AG08396 (cell line): Measurements from ENCODE around the gene NDUFV1.

Experiments
- DNase-seq: peaks from one replicate; pipeline ENCODE4 v3.0.0; 2012; ENCODE audit warnings: low spot score, mixed read lengths

Gene NDUFV1

DNA sequence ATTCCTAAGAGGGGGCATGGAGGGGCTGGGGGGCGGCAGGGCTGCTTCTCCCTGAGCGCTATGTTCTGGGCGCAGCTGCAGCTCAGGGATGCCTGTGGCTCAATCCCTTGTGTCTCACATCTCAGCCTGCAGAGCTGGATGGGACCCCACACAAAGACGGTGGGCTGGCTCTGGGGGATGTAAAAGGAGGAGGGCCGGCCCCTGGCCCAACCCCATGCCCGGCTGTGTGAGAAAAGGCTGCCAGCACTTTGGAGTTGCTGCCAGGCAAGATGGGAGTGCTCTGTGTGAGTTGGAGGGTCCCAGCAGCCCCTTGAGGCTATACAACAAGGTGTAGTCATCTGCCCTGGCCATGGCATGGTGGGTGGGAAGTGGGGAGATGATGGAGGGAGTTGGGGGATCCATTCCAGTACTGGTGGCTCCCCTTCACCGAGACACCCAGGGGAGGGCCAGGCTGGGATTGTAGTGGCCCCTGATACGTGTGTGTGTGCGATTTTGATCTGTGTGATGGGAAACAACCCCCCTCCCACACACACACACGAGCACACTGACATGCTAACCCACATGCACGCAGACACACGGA, 34.1 kb downstream of the NDUFV1 start:
- no peak for DNase-seq

DNA sequence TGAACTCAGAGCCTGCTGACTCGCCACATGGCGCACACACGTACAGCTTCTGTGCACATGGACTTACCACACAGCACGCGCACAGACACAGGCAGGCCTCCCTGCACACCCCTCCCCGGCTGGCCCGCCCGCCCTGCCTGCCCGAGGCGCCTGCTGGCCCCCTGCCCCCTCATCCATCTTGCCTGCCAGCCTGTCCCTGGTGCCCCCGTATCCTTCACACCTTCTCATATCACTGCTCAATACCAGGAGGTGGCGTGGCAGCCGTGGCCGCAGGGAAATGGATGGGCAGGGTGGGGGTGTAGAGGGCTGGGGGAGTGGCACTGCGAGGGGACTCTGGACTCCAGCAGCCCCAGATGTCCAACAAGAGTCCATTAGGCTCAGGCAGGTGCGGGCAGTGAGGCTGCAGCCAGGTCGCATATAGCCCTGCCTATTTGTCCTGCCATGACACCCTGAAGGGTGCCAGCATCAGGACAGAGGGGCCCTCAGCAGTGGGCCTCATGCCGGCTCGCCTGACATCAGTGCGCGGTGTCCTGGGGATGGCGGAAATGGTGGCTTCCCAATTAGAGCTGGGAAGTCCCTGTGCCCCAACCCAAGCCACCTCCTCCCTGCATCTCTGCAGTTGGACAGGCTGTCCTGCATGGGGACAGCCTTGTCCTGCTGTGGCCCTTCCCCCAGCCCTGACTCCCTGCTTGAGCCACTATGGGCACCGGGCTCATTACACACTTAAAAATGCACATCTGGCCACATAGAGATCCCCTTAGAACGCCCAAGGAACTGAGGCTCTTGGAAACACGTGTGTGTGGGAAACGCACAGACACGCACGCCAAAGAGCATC, 34.8 kb downstream of the NDUFV1 start:
- no peak for DNase-seq

DNA sequence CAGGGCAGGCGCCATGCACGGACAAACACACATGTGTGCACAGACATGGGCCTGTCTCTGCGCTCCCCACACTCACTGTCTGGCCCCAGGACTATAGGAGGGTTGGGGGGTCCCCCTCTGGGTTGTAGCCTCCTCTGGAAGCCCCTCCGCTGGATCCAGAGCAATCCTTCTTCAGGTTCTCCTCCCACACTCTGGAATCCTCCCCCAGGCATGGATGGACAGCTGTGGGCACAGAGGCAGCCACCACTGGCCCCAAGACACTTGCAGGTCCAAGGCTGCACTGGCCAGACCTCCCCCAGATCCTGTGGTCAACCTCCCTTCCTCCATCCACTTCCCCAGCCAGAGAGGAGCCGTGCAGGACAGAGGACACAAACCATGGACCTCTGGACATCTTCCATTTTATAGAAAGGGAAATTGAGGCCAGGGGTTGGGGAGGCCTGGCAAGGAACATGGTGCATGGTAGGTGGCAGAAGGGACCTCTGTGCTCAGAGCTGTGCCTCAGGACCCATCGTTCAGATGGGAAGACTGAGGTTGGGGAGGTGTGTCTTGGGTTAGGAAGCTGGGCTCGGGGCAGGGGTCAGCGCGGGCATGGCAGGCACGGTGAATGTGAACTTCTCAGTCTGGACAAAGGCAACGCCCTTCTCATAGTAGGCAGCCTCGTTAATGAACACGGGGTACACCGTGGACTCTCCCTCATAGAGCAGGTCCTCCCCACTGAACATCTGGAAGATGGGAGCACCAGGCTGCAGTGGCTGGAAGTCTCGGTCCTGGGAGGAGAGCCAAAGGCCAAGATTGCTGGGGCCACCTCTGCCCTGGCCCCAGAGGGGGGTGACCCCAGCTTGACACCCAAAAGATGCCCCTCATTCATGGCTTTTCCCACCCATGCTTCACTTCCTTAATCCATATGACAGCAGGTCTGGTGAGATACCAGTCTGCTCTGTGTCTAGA, 35.7 kb downstream of the NDUFV1 start:
- no peak for DNase-seq

DNA sequence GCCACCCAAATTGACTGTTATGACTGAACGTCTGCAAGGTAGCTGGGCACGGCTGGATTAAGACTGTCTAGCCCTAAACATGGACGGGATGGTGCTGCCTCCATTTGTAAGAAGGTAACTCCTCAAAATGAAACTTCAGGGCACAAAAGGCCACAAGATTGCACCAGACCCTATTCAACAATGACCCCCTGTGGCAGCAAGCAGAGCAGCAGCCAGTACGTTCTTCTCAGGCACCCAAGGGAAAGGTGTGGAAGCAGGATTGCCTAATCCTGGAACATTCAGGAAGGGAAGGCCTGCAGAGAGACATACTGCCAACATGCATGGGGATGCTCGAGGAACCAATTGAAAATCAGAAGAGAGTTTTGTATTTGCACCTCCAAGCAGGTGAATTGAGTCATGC, 37.3 kb downstream of the NDUFV1 start:
- no peak for DNase-seq

DNA sequence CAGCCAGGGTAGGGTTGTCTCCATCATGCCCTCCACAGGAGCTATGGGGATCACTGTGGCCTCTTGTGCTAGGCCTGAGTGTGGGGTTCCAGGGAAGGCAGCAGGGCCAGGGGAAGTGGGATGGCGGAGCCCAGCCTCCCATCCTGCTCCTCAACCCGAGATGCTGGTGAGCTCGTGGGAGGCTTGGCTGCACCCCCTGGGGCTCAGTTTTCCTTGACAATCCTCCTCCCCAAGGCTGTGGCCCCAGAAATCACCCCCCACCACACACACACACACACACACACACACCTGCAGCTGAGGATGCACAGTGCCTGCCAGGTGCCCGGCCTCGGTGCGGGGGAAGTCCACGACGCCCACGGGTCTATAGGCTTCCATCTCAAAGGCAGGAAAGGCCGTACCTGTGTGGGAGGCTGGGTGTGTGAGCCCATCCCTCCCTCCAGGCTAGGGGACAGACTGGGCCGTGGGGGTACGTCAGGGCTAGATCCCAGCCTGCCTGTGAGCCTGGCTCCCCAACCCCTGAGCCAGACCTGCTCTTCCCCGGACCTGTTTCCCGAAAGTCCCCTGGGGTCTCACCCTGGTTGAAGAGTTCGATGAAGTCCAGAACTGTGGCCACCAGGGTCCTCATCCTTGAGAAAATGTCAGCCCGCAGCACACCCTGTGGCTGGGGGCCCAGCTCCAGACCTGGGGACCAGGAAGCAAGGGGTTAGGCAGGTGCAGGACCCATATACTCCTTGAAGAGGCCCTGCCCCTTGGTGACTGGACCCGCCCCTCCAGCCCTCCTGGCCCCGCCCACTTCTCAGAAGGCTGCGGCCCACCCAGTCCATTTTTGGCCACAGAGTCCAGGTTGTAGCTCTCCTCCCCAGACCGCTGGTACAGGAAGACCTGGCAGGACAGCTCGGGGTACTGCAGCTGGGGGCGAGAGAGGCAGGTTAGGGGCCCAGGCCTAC, 38.0 kb downstream of the NDUFV1 start:
- no peak for DNase-seq

DNA sequence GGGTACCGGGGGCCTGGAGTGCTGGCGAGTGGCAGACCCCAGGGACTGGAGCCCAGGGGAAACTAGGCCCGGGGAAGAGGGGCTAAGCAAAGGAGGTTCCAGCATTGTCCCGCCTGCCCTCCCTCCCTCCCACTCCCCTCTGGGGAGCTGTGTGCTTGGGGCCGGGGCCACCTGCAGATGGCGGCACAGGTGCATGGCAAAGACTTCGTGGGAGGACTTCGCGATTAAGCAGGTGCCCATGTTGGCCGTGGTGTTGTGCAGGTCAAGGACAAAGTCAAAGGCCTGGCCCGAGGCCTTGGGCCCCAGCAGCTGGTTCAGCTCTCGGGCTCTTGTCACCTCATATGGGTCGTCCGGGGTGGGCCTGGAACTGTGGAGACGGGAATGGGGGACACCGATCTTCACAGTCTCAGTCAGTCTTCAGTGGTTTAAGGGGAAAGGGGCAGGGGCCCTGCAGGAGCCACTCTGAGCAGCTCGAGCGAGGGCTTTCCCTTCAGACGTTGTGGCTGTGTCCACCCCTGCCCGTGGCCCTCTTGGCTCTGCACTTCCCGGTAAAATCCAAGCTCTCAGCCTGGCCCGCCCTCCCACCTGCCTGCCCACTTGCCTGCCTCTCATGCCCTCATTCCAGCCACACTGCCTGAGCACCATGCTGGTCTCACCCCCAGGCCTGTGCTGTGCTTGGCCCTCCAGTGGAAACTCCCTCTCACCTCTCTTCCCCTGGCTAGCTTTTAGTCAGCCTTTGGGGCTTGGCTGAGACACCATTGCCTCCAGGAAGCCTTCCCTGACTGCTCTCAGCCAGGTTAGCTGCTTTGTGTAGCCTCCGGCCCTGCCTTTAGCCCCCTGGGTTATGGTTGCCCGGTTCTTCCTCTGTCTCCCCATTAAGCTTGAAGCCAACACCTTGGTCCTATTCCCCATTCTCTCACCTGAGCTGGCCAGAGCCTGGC, 39.1 kb downstream of the NDUFV1 start:
- no peak for DNase-seq

DNA sequence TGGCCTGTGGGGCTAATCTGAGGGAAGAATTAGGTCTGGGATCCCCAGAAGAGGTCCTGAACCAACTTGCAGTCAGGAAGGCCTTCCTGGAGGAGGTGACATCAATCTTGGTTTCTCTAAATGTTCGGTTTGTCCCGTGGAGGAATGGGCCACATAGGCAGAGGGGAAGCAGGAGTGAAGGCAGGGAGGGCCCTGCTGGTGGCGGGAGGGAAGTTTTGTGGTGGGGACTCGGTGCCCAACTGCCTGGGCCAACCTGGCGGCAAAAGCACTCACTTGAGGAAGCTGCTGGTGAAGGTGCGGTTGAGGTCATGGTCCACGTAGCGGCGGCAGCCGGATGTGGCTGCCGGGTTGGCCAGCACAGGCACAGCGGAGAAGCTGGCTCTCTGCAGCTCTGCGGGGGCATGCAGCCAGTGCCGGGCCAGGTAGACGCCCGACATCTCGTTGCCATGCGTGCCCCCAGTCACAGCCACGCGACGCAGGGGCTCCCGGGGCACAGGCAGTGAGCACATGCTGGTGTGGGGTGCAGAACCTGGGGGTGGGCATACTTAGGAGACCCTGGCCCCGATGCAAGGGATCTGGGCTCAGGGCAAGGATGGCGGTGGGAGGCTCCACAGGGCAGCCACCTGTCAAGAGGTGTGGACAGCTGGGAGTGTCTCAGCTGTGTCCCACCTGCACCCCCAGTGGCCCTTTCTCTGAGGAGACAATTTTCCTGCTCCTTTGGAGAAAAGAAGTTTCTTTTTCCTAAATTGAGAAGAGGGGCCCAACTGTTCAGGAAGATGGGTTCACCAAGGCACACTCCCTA, 40.0 kb downstream of the NDUFV1 start:
- no peak for DNase-seq

DNA sequence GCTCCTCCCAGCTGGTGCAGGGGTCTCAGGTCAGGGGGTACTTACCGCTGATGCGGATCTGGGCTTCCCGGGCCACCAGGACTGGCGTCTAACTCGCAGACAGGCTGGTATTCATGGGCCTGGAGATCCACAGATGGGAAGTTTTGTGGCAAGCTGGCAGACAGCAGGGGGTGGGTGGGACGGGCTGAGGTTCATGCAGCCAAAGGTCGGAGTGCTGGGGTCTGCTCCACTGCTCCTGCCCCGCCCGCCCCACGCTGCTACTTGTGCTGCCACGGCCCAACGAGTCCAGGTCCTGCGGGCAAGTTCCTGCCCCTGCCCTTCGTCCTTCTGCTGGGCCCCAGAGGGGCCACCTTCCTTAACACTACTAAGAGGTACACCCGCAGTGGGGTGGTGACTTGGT, 40.7 kb downstream of the NDUFV1 start:
- no peak for DNase-seq

DNA sequence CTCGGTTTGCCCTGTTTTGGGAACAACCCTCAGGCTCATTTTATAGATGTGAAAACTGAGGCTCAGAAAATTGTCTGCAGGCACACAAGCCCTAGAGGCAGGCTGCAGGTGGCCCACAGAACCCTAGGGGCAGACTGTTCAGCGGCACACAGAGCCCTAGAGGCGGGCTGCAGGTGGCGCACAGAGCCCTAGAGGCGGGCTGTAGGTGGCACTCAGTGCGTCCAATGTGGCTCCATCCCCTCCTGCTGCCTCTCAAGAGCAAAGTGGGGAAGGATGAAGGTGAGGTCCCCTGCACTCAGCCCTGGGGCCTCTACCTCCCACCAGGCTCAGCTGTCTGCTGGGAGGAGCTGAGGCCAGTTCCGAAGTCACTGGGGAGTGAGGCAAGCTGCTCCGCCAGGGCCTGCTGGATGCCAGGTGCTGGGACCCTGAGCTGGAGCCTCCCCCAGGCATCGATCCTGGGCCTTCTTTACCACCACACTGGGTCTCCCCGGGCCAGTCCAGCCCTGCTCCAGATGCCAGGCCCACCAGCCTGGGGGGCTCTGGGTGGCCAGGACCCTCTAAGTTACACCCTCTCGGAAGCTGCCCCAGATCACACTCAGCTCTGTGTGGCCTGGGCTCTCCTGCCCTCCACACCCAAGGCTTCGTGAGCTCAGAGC, 41.5 kb downstream of the NDUFV1 start:
- no peak for DNase-seq

DNA sequence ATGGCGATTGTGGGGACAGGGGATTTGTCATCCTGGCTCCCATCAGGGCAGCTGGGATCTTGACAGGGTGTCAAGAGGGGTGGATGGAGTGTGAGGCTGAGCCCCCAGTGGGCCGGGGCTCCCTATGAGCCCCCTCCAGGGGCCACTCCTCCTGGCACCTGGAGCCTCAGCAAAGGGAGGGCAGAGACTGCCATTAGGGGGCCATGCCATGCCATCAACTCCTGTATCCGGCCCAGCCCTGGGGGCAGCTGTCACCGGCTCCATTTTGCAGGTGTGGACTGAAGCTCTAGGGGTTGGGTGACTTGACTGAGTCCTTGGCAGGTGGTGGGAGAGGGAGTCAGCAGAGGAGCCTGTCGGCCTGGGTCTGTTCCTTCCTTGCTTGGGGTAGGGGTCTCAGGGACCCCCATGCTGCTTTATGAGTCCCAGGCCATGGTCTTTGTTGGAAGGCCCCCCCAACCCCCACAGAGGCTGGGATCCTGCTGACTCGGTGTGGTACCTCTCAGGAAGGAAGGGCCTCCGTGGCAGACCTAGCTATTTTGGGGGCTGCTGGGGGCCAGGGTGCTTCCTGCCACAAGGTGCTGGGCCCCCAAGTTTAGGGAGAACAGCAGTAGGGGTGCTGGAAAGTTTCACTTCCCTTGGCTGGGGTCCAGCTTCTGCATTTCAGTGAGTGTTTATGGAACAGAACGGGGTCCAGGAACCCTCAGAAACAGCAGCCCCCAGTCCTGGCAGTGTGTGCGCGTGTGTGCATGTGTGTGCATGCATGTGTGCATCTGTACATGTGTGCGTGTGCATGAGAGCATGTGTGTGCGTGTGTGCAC, 42.3 kb downstream of the NDUFV1 start:
- DNase-seq, result no peak

DNA sequence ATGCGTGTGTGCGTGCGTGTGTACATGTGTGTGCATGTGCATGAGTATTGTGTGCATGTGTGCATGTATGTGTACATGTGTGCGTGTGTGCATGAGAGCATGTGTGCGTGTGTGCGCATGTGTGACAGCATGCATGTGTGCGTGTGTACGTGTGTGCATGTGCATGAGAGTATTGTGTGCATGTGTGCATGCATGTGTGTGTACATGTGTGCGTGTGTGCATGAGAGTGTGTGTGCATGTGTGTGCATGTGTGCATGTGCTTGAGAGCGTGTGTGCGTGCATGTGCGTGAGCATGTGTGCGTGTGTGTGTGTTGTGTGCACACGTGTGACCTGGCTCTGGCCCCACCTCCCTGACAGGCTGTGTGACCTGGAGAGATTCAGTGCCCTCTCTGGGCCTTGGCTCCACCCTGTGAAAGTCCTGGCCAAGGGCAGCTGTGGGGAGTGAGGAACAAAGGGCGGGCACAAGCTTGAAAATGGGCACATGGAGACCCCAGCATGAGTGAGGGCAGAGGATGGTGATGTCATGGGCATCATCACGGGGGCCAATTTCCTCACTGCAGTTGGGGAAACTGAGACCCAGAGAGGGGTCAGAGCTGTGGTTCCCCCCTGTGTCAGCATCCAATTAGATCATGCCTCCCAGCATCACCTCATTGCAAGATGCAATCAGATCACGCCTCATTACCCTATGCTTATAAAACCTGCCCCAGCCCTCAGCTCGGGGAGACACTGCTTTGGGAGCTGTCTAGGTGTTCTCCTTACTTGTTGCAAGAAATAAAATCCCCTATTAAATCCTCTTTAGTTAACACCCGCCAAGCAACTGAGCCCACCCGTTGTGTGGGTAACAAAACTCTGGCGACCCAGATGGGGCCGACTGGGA, 43.1 kb downstream of the NDUFV1 start:
- DNase-seq, result no peak

DNA sequence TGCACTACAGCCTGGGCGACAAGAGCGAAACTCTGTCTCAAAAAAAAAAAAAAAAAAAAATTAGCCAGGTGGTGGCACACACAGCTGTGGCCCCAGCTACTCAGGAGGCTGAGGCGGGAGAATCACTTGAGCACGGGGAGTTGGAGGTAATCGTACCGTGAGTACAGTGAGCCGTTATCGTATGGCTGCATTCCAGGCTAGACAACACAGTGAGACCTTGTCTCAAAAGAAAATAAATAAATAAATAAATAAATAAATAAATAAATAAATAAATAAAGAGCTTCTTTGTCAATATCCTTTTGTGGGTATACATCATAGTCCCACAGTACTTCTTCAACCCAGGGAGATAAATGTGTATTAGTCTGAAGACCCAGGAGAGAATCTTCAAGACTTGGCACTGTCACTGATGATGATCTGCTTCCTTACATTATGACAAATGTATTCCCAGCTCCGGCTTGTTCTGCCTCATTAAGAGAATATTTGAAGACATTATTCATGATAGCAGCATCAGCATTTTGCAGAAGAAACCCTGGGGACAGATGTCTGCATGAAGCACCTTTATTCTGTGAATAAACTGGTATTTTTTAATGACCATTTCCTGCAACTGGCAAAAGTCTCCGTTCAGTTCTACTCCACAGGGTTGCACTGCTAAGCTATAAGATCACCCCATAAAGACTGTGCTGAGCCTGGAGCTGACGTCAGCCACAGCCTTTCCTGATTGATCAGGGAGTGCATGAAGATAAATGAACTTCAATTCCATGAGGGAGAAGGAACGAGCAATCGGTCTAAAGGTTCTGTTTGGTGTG, 45.4 kb downstream of the NDUFV1 start:
- no peak for DNase-seq

DNA sequence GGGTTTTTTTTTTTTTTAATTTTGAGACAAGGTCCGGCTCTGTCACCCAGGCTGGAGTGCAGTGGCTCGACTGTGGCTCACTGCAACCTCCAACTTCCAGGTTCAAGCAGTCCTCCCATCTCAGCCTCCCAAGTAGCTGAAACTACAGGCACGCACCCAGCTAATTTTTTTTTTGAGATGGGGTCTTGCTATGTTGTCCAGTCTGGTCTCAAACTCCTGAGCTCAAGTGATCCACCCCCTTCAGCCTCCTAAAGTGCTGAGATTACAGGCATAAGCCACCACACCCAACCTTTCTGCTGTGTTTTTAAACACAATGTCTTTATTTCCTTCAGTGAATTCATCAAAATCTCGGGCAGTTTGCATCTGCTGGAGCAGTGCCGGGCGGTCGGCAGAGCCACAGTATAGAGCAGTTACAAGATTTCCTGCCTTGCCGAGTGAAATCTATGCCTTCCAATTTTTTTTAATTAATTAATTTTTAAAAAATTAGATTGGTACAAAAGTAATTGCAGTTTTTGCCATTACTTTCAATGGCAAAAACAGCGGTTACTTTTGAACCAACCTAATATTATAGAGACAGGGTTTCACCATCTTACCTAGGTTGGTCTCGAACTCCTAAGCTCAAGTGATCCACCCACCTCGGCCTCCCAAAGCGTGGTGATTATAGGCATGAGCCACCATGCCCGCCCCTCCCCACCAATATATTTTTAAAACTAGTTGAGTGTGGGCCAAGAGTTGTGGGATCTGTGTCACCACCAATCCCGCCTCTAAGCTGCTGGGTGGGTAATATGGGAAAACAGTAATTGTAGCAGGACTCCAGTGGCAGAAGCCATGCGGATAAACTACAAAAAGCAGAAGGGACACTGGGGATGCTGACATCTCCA, 46.5 kb downstream of the NDUFV1 start:
- DNase-seq, result no peak

DNA sequence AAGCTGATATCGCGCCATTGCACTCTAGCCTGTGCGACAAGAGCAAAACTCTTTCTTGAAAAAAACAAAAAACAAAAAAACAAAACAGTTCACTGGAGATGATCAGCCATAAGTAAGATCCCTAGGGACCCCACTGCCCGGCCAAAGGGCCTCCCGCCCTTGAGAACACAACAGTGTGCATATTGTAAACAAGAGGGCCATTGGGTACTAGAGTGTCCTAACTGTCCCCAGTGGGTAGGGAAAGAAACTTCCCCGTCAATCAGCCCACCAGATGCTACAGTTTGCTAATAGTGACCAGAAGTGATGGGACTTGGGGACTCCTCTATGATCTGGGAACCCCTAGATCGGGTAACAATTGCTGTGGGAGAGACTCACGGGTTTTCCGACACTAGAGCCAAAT, 47.5 kb downstream of the NDUFV1 start:
- no peak for DNase-seq

DNA sequence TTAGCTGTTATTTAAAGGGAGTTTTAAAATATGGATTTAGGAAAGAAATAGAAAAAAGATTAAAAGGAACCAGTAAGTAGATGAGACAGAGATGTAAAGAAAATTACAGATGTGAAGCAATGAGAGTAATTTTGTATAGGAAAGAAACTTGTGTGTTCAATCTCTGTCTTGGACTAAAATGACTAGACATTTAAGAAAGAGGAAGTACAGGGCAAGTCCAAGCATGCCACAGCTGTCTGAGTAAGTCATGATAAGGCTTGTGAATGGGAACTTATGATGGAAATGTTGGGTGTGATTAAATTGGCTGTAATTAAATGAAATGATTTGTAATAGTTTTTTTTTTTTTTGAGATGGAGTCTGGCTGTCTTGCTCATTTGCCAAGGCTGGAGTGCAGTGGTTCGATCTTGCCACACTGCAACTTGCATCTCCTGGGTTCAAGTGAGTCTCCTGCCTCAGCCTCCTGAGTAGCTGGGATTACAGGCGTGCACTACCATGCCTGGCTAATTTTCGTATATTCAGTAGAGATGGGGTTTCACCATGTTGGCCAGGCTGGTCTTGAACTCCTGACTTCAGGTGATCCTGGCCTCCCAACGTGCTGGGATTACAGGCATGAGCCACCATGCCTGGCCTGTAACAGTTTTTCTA, 49.7 kb downstream of the NDUFV1 start:
- no peak for DNase-seq
